WTC11 (cell line): ENCODE results near the gene CHORDC1. TPM values are rescaled to one million over a fixed set of nuclear protein-coding genes. Genes with fewer than 3 reads are reported as not detected.

Experiments
- ATAC-seq: fragments of 200-7000 bp; cut with Tn5 transposase; 2 replicates; pipeline ENCODE4 v1.10.0; 2021; ENCODE audit warnings: mild to moderate bottlenecking, moderate library complexity
- CTCF ChIA-PET: fragments of 300-600 bp; sonication (Branson Sonifier 250); formaldehyde crosslinking; loops from one replicate; lab custom pipeline; 2021; ENCODE audit warnings: antibody characterized with exemption; lab: Charles Lee
- POLR2A ChIA-PET: fragments of 350-600 bp; sonication (Branson Sonifier 250); formaldehyde crosslinking; loops from one replicate; lab custom pipeline; 2021; ENCODE audit warnings: antibody characterized with exemption; lab: Charles Lee
- DNase-seq: peaks from one replicate; pipeline ENCODE4 v3.0.0; 2021; ENCODE audit warnings: low spot score
- H3K27ac Mint-ChIP-seq: 2 replicates; pipeline ENCODE4 v1.8.0; 2021; ENCODE audit warnings: mixed read lengths
- H3K27me3 Mint-ChIP-seq: 2 replicates; pipeline ENCODE4 v1.8.0; 2021; ENCODE audit warnings: low read depth, mild to moderate bottlenecking, moderate library complexity, mixed read lengths
- H3K36me3 Mint-ChIP-seq: 2 replicates; pipeline ENCODE4 v1.8.0; 2021; ENCODE audit warnings: mixed read lengths
- H3K4me1 Mint-ChIP-seq: 2 replicates; pipeline ENCODE4 v1.8.0; 2022; ENCODE audit warnings: mixed read lengths
- H3K4me3 Mint-ChIP-seq: 2 replicates; pipeline ENCODE4 v1.8.0; 2021; ENCODE audit warnings: mild to moderate bottlenecking, moderate library complexity, mixed read lengths
- H3K9me3 Mint-ChIP-seq: 2 replicates; pipeline ENCODE4 v1.8.0; 2021; ENCODE audit warnings: mixed read lengths
- CBFB ChIP-seq: sonication (generic); formaldehyde crosslinking; IDR thresholded peaks from 2 replicates; pipeline ENCODE4 v1.8.1; 2022; ENCODE audit warnings: mild to moderate bottlenecking, low read depth, missing genetic modification reagents
- ETV6 ChIP-seq: sonication (generic); formaldehyde crosslinking; IDR thresholded peaks from 2 replicates; pipeline ENCODE4 v1.8.1; 2022; ENCODE audit warnings: mild to moderate bottlenecking, missing genetic modification reagents
- GABPB1 ChIP-seq: sonication (generic); formaldehyde crosslinking; IDR thresholded peaks from 2 replicates; pipeline ENCODE4 v1.8.1; 2023; ENCODE audit warnings: mild to moderate bottlenecking, missing genetic modification reagents
- GRHL2 ChIP-seq: fragments of 250-450 bp; sonication (Bioruptor Pico); IDR thresholded peaks from 2 replicates; pipeline ENCODE4 v1.8.0; 2022; ENCODE audit warnings: mild to moderate bottlenecking, moderate library complexity; ENCODE audit not compliant: insufficient replicate concordance, severe bottlenecking
- IRF2 ChIP-seq: sonication (generic); formaldehyde crosslinking; IDR thresholded peaks from 2 replicates; pipeline ENCODE4 v1.8.0; 2022; ENCODE audit warnings: low read depth, missing genetic modification reagents, borderline replicate concordance
- JUN ChIP-seq: sonication (generic); formaldehyde crosslinking; IDR thresholded peaks from 2 replicates; pipeline ENCODE4 v1.8.0; 2023; ENCODE audit warnings: mild to moderate bottlenecking, missing genetic modification reagents
- MXD4 ChIP-seq: fragments of 250-450 bp; sonication (Bioruptor Pico); IDR thresholded peaks from 2 replicates; pipeline ENCODE4 v1.8.0; 2021; ENCODE audit warnings: mild to moderate bottlenecking, moderate library complexity, borderline replicate concordance
- NFYB ChIP-seq: sonication (generic); formaldehyde crosslinking; conservative IDR thresholded peaks from 2 replicates; pipeline ENCODE4 v1.8.0; 2022; ENCODE audit warnings: low read depth, missing genetic modification reagents
- OVOL2 ChIP-seq: fragments of 250-450 bp; sonication (Bioruptor Pico); IDR thresholded peaks from 2 replicates; pipeline ENCODE4 v1.9.0; 2021; ENCODE audit warnings: mild to moderate bottlenecking, borderline replicate concordance
- ZNF138 ChIP-seq: sonication (generic); formaldehyde crosslinking; conservative IDR thresholded peaks from 2 replicates; pipeline ENCODE4 v1.8.1; 2022; ENCODE audit warnings: mild to moderate bottlenecking, moderate library complexity, missing genetic modification reagents
- ZNF423 ChIP-seq: fragments of 250-450 bp; sonication (Bioruptor Pico); IDR thresholded peaks from 2 replicates; pipeline ENCODE4 v2.1.2; 2022; ENCODE audit warnings: mild to moderate bottlenecking, moderate library complexity
- total RNA-seq: library from RNA; stranded (reverse); gene quantifications from 3 replicates; pipeline ENCODE4 v1.2.3, GENCODE V29; 2021
- TF ChIP-seq, protein P1 (sequence below): sonication (generic); formaldehyde crosslinking; IDR thresholded peaks from 2 replicates; pipeline ENCODE4 v1.8.1; 2023; ENCODE audit warnings: mild to moderate bottlenecking, missing genetic modification reagents
- TF ChIP-seq, protein P2 (sequence below): sonication (generic); formaldehyde crosslinking; IDR thresholded peaks from 2 replicates; pipeline ENCODE4 v1.8.0; 2022; ENCODE audit warnings: mild to moderate bottlenecking, missing genetic modification reagents
- TF ChIP-seq, protein P3 (sequence below): sonication (generic); formaldehyde crosslinking; conservative IDR thresholded peaks from 2 replicates; pipeline ENCODE4 v1.8.1; 2023; ENCODE audit warnings: mild to moderate bottlenecking, low read depth, missing genetic modification reagents, moderate library complexity
- TF ChIP-seq, protein P4 (sequence below): fragments of 250-450 bp; sonication (Bioruptor Pico); IDR thresholded peaks from 2 replicates; pipeline ENCODE4 v1.9.0; 2021; ENCODE audit warnings: moderate library complexity, mild to moderate bottlenecking, inconsistent platforms, borderline replicate concordance
- TF ChIP-seq, protein P5 (sequence below): fragments of 250-450 bp; sonication (Bioruptor Pico); conservative IDR thresholded peaks from 2 replicates; pipeline ENCODE4 v1.9.0; 2021; ENCODE audit warnings: mild to moderate bottlenecking
- TF ChIP-seq, protein P6 (sequence below): sonication (generic); formaldehyde crosslinking; IDR thresholded peaks from 2 replicates; pipeline ENCODE4 v1.8.0; 2022; ENCODE audit warnings: missing genetic modification reagents
- TF ChIP-seq, protein P7 (sequence below): fragments of 250-450 bp; sonication (Bioruptor Pico); IDR thresholded peaks from 2 replicates; pipeline ENCODE4 v1.9.0; 2021; ENCODE audit warnings: mild to moderate bottlenecking
- TF ChIP-seq, protein P8 (sequence below): sonication (generic); formaldehyde crosslinking; IDR thresholded peaks from 2 replicates; pipeline ENCODE4 v1.8.1; 2022; ENCODE audit warnings: low read depth, mild to moderate bottlenecking, moderate library complexity, missing genetic modification reagents, borderline replicate concordance

Gene CHORDC1
- total RNA-seq, 1 experiment from 2014 or later: 71.8 TPM

DNA sequence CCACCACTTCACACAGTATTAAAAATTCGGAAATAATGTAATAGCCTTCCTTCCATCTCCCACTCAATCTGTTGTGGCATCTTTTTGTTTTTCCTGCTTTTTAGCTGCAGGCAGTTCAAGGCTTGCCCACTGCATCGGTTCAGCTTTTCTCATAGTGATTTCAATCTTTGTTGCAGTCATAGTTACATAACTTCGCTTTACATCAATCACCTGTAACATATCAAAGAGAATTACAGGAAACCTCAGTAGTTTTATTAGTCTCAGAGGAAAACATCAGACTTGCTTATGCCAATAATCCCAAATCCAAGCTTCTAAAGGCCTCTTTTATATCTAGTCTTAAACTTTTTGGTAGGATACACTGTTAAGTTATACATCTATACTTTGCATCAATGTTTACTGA lies 20.5 kb downstream of the CHORDC1 start:
- POLR2A ChIA-PET: no interaction called here
- Mint-ChIP-seq H3K9me3 (no peaks in the 10 kb centered on the region), H3K4me3 (no peak overlapping the region), H3K4me1 (no peaks in the 10 kb centered on the region), H3K27me3 (no peaks in the 10 kb centered on the region), H3K36me3 (peaks cover 45% of the 10 kb centered on the region), H3K27ac (no peak overlapping the region)
- TF ChIP-seq IRF2 (CRISPR knock-in tag): no peak
- no peak for TF ChIP-seq JUN (CRISPR knock-in tag)
- no peak for TF ChIP-seq NFYB (CRISPR knock-in tag)
- TF ChIP-seq, protein P1, sequence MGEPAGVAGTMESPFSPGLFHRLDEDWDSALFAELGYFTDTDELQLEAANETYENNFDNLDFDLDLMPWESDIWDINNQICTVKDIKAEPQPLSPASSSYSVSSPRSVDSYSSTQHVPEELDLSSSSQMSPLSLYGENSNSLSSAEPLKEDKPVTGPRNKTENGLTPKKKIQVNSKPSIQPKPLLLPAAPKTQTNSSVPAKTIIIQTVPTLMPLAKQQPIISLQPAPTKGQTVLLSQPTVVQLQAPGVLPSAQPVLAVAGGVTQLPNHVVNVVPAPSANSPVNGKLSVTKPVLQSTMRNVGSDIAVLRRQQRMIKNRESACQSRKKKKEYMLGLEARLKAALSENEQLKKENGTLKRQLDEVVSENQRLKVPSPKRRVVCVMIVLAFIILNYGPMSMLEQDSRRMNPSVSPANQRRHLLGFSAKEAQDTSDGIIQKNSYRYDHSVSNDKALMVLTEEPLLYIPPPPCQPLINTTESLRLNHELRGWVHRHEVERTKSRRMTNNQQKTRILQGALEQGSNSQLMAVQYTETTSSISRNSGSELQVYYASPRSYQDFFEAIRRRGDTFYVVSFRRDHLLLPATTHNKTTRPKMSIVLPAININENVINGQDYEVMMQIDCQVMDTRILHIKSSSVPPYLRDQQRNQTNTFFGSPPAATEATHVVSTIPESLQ (CRISPR knock-in tag): no peak
- TF ChIP-seq GRHL2 (CRISPR knock-in tag): no peak
- TF ChIP-seq, protein P2, sequence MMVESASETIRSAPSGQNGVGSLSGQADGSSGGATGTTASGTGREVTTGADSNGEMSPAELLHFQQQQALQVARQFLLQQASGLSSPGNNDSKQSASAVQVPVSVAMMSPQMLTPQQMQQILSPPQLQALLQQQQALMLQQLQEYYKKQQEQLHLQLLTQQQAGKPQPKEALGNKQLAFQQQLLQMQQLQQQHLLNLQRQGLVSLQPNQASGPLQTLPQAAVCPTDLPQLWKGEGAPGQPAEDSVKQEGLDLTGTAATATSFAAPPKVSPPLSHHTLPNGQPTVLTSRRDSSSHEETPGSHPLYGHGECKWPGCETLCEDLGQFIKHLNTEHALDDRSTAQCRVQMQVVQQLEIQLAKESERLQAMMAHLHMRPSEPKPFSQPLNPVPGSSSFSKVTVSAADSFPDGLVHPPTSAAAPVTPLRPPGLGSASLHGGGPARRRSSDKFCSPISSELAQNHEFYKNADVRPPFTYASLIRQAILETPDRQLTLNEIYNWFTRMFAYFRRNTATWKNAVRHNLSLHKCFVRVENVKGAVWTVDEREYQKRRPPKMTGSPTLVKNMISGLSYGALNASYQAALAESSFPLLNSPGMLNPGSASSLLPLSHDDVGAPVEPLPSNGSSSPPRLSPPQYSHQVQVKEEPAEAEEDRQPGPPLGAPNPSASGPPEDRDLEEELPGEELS (CRISPR knock-in tag): no peak
- TF ChIP-seq, protein P3, sequence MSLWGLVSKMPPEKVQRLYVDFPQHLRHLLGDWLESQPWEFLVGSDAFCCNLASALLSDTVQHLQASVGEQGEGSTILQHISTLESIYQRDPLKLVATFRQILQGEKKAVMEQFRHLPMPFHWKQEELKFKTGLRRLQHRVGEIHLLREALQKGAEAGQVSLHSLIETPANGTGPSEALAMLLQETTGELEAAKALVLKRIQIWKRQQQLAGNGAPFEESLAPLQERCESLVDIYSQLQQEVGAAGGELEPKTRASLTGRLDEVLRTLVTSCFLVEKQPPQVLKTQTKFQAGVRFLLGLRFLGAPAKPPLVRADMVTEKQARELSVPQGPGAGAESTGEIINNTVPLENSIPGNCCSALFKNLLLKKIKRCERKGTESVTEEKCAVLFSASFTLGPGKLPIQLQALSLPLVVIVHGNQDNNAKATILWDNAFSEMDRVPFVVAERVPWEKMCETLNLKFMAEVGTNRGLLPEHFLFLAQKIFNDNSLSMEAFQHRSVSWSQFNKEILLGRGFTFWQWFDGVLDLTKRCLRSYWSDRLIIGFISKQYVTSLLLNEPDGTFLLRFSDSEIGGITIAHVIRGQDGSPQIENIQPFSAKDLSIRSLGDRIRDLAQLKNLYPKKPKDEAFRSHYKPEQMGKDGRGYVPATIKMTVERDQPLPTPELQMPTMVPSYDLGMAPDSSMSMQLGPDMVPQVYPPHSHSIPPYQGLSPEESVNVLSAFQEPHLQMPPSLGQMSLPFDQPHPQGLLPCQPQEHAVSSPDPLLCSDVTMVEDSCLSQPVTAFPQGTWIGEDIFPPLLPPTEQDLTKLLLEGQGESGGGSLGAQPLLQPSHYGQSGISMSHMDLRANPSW (CRISPR knock-in tag): no peak
- no peak for TF ChIP-seq GABPB1
- TF ChIP-seq, protein P4, sequence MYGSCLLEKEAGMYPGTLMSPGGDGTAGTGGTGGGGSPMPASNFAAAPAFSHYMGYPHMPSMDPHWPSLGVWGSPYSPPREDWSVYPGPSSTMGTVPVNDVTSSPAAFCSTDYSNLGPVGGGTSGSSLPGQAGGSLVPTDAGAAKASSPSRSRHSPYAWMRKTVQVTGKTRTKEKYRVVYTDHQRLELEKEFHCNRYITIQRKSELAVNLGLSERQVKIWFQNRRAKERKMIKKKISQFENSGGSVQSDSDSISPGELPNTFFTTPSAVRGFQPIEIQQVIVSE (CRISPR knock-in tag): no peak
- DNase-seq (no peak), ATAC-seq (no peak)
- CTCF ChIA-PET: no interaction called here

DNA sequence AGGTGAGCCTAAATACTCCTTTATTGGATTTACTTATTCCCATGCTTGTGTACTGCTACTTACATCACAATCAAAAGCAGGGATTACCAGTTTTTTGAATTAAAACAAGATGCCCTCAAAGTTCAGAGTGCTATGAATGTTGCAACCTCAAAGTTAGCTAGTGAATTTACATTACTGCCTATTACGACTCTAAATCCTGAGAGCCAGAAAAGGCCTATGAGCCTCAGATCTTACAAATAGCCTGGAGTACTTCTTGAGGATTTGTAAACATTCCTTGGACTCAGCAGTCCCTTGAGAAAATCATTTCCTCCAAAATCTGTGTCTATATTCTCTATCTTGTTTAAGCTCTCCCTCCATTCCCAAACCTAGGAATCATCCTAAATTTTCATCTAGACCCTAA lies 25.5 kb downstream of the CHORDC1 start:
- Mint-ChIP-seq H3K4me1 (no peaks in the 10 kb centered on the region), H3K9me3 (no peaks in the 10 kb centered on the region), H3K27me3 (no peaks in the 10 kb centered on the region), H3K4me3 (no peak overlapping the region), H3K27ac (peak overlapping the region; percentile 69), H3K36me3 (peaks cover 13% of the 10 kb centered on the region)
- ChIA-PET POLR2A (no interaction called here), CTCF (no interaction called here)
- no peak for TF ChIP-seq MXD4
- TF ChIP-seq, protein P5, sequence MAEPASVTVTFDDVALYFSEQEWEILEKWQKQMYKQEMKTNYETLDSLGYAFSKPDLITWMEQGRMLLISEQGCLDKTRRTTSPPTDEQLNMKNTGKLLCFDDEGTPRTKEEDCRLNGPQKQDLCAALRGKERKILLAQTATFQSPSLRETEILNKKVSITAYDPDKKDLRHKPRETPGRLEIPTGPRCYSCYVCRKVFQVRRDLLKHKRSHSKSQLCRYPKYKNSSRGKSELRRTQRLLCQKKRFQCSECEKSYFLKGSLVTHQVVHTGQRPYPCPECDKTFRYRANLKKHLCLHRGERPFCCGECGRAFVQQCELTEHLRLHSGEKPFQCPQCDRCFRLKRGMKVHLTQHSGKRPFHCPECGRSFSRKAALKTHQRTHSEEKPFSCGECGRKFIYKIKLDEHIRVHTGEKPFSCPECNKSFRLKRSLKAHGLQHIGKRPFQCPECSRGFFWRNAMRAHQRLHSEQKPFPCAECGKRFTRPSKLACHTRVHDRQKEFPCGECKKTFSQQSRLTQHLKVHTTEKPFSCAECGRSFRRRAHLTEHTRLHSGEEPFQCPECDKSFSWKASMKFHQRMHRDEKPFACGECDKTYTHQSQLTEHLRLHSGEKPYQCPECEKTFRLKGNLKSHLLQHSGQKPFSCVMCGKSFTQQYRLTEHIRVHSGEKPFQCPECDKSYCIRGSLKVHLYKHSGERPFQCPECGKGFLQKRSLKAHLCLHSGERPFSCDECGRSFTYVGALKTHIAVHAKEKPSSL (CRISPR knock-in tag): no peak
- TF ChIP-seq, protein P4 (CRISPR knock-in tag): no peak
- no peak for TF ChIP-seq ZNF423 (CRISPR knock-in tag)
- no peak for TF ChIP-seq CBFB (CRISPR knock-in tag)
- TF ChIP-seq, protein P6, sequence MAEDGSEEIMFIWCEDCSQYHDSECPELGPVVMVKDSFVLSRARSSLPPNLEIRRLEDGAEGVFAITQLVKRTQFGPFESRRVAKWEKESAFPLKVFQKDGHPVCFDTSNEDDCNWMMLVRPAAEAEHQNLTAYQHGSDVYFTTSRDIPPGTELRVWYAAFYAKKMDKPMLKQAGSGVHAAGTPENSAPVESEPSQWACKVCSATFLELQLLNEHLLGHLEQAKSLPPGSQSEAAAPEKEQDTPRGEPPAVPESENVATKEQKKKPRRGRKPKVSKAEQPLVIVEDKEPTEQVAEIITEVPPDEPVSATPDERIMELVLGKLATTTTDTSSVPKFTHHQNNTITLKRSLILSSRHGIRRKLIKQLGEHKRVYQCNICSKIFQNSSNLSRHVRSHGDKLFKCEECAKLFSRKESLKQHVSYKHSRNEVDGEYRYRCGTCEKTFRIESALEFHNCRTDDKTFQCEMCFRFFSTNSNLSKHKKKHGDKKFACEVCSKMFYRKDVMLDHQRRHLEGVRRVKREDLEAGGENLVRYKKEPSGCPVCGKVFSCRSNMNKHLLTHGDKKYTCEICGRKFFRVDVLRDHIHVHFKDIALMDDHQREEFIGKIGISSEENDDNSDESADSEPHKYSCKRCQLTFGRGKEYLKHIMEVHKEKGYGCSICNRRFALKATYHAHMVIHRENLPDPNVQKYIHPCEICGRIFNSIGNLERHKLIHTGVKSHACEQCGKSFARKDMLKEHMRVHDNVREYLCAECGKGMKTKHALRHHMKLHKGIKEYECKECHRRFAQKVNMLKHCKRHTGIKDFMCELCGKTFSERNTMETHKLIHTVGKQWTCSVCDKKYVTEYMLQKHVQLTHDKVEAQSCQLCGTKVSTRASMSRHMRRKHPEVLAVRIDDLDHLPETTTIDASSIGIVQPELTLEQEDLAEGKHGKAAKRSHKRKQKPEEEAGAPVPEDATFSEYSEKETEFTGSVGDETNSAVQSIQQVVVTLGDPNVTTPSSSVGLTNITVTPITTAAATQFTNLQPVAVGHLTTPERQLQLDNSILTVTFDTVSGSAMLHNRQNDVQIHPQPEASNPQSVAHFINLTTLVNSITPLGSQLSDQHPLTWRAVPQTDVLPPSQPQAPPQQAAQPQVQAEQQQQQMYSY: no peak
- TF ChIP-seq, protein P7, sequence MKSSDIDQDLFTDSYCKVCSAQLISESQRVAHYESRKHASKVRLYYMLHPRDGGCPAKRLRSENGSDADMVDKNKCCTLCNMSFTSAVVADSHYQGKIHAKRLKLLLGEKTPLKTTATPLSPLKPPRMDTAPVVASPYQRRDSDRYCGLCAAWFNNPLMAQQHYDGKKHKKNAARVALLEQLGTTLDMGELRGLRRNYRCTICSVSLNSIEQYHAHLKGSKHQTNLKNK (CRISPR knock-in tag): no peak
- no peak for TF ChIP-seq ETV6 (CRISPR knock-in tag)
- no peak for TF ChIP-seq OVOL2 (CRISPR knock-in tag)
- TF ChIP-seq, protein P8, sequence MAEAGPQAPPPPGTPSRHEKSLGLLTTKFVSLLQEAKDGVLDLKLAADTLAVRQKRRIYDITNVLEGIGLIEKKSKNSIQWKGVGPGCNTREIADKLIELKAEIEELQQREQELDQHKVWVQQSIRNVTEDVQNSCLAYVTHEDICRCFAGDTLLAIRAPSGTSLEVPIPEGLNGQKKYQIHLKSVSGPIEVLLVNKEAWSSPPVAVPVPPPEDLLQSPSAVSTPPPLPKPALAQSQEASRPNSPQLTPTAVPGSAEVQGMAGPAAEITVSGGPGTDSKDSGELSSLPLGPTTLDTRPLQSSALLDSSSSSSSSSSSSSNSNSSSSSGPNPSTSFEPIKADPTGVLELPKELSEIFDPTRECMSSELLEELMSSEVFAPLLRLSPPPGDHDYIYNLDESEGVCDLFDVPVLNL: no peak
- TF ChIP-seq ZNF138 (CRISPR knock-in tag): no peak
- no peak for TF ChIP-seq JUN (CRISPR knock-in tag)
- DNase-seq (no peak), ATAC-seq (no peak)
